ENCODE measurements around the gene MTG2. TPM values are rescaled to one million over a fixed set of nuclear protein-coding genes. Genes with fewer than 3 reads are reported as not detected.

The MTG2 gene
- total RNA-seq, 1 donor from 2014 or later, result 26.6 TPM

Other genes with a start within 250 kb of the MTG2 start
- 13.6 TPM for gene TAF4, start 117.1 kb upstream of the MTG2 start, total RNA-seq
- gene LSM14B, start 60.6 kb upstream of the MTG2 start, total RNA-seq, result 51.0 TPM
- 198 TPM for gene PSMA7, start 39.6 kb upstream of the MTG2 start, total RNA-seq
- 8.0 TPM for gene SS18L1, start 39.3 kb upstream of the MTG2 start, total RNA-seq
- gene HRH3, start 37.2 kb downstream of the MTG2 start, total RNA-seq, result not detected
- 55.1 TPM for gene OSBPL2, start 55.5 kb downstream of the MTG2 start, total RNA-seq
- 79.9 TPM for gene ADRM1, start 120.0 kb downstream of the MTG2 start, total RNA-seq
- gene LAMA5, start 184.3 kb downstream of the MTG2 start, total RNA-seq, result 101 TPM
- gene RPS21, start 204.1 kb downstream of the MTG2 start, total RNA-seq, result 466 TPM
- 10.7 TPM for gene CABLES2, start 224.3 kb downstream of the MTG2 start, total RNA-seq
- not detected for gene RBBP8NL, start 244.5 kb downstream of the MTG2 start, total RNA-seq